ENCODE data around the gene PRDX5.

DNA sequence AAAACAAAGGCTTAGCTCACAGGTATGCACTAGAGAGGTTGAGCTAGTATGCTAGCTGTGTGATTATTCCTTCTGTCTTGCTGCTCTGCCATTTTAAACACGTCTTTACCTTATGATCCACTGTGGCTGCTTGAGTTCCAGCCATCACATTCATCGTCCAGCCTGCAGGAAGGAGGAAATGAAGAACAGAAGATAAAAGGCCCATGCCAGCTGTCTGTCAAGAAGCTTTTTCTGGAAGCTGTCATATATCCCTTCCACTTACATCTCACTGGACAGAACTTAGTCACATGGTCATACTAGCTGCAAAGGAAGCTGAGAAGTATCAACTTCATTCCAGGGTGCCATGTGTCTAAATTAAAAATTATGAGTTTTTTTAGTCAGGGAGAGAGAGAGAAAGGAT is 9.5 kb downstream of the PRDX5 start:
- no peak for TF ChIP-seq POLR2AphosphoS5 (IDR thresholded peaks at IDR 0.05; ENCODE audit: low read depth)
- TF ChIP-seq, protein P1, sequence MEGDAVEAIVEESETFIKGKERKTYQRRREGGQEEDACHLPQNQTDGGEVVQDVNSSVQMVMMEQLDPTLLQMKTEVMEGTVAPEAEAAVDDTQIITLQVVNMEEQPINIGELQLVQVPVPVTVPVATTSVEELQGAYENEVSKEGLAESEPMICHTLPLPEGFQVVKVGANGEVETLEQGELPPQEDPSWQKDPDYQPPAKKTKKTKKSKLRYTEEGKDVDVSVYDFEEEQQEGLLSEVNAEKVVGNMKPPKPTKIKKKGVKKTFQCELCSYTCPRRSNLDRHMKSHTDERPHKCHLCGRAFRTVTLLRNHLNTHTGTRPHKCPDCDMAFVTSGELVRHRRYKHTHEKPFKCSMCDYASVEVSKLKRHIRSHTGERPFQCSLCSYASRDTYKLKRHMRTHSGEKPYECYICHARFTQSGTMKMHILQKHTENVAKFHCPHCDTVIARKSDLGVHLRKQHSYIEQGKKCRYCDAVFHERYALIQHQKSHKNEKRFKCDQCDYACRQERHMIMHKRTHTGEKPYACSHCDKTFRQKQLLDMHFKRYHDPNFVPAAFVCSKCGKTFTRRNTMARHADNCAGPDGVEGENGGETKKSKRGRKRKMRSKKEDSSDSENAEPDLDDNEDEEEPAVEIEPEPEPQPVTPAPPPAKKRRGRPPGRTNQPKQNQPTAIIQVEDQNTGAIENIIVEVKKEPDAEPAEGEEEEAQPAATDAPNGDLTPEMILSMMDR (IDR thresholded peaks at IDR 0.05; ENCODE audit: insufficient read depth, low read length), result no peak
- no peak for TF ChIP-seq GABPA (IDR thresholded peaks at IDR 0.05; ENCODE audit: low read depth)

Data from HL-60 (cell line).